OCI-LY7 (cell line): ENCODE measurements around the gene FREY1. TPM values are rescaled to one million over a fixed set of nuclear protein-coding genes. Genes with fewer than 3 reads are reported as not detected.

Source experiments
- BruUV-seq: library from RNA; stranded (reverse); fragments of 400-500 nt; replicated peaks from 2 replicates; lab custom pipeline; 2021; lab: Mats Ljungman, UMichigan
- CTCF ChIA-PET: fragments of 300-600 bp; sonication (Branson Sonifier 250); formaldehyde crosslinking; loops from one replicate; lab custom pipeline; 2022; ENCODE audit warnings: antibody characterized with exemption; ENCODE audit not compliant: unreplicated experiment; lab: Charles Lee
- POLR2A ChIA-PET: fragments of 300-600 bp; sonication (Branson Sonifier 250); formaldehyde crosslinking; loops from one replicate; lab custom pipeline; 2022; ENCODE audit warnings: antibody characterized with exemption; lab: Charles Lee
- DNase-seq: peaks from one replicate; pipeline ENCODE4 v3.0.0-alpha.2; 2015; ENCODE audit warnings: low spot score
- H2AFZ ChIP-seq: fragments of 200-600 bp; sonication (generic), shearing (Covaris generic); 2 replicates; pipeline ENCODE4 v1.6.1; 2014; ENCODE audit warnings: mild to moderate bottlenecking, antibody characterized with exemption, low read length, moderate library complexity
- H3K27ac ChIP-seq: fragments of 200-600 bp; sonication (generic); 2 replicates; pipeline ENCODE4 v1.5.1; 2014; ENCODE audit warnings: mixed run types, low read depth, mild to moderate bottlenecking, moderate library complexity, low read length, inconsistent platforms; ENCODE audit not compliant: poor library complexity, severe bottlenecking
- H3K36me3 ChIP-seq: fragments of 200-600 bp; sonication (generic); 2 replicates; pipeline ENCODE4 v1.6.1; 2014; ENCODE audit warnings: mild to moderate bottlenecking, antibody characterized with exemption, low read length, moderate library complexity, mixed read lengths; ENCODE audit not compliant: insufficient read depth
- H3K4me1 ChIP-seq: fragments of 200-600 bp; sonication (generic); 2 replicates; pipeline ENCODE4 v1.5.1; 2014; ENCODE audit warnings: mild to moderate bottlenecking, low read length; ENCODE audit not compliant: insufficient read depth, poor library complexity, severe bottlenecking
- H3K4me2 ChIP-seq: fragments of 200-600 bp; sonication (generic); 2 replicates; pipeline ENCODE4 v1.6.1; 2014; ENCODE audit warnings: mild to moderate bottlenecking, low read length
- H3K4me3 ChIP-seq: fragments of 200-600 bp; sonication (generic); 2 replicates; pipeline ENCODE4 v1.5.1; 2014; ENCODE audit warnings: mild to moderate bottlenecking, low read depth, low read length; ENCODE audit not compliant: poor library complexity, severe bottlenecking
- H3K79me2 ChIP-seq: fragments of 200-600 bp; sonication (generic); 2 replicates; pipeline ENCODE4 v1.6.1; 2016; ENCODE audit warnings: low read depth, mild to moderate bottlenecking, low read length, moderate library complexity, mixed read lengths; ENCODE audit not compliant: insufficient read depth
- H3K9me2 ChIP-seq: fragments of 200-600 bp; sonication (generic); 2 replicates; pipeline ENCODE4 v1.6.1; 2016; ENCODE audit warnings: mild to moderate bottlenecking, low read length, mixed read lengths; ENCODE audit not compliant: insufficient read depth
- H3K9me3 ChIP-seq: fragments of 200-600 bp; sonication (generic); 2 replicates; pipeline ENCODE4 v1.6.1; 2014; ENCODE audit warnings: mild to moderate bottlenecking, mixed run types, low read length, mixed read lengths
- H4K20me1 ChIP-seq: fragments of 200-600 bp; sonication (generic); 2 replicates; pipeline ENCODE4 v1.6.1; 2014; ENCODE audit warnings: mild to moderate bottlenecking, antibody characterized with exemption, low read length, moderate library complexity, mixed read lengths; ENCODE audit not compliant: insufficient read depth
- EZH2phosphoT487 ChIP-seq: fragments of 200-600 bp; sonication (generic); IDR thresholded peaks from 2 replicates; pipeline ENCODE4 v1.6.1; 2018; ENCODE audit warnings: low read depth, borderline replicate concordance, mild to moderate bottlenecking, mixed run types, antibody characterized with exemption, low read length, moderate library complexity, mixed read lengths
- intact Hi-C: fragments of 100-400 bp; cut with micrococcal nuclease; formaldehyde crosslinking; loops from one replicate; pipeline ENCODE4 v1.10.0; 2022; ENCODE audit not compliant: unreplicated experiment
- total RNA-seq, 2 experiments: library from RNA; depleted of rRNA in 1 of 2; stranded (reverse); fragments of >200 nt in 1 of 2; shearing (Covaris generic) in 1 of 2; gene quantifications; 2 replicates each; pipeline ENCODE4 v1.2.3, GENCODE V29; 2014 to 2022
- TF ChIP-seq, protein P1 (sequence below): fragments of 200-600 bp; sonication (generic); conservative IDR thresholded peaks from 2 replicates; pipeline ENCODE4 v1.5.1; 2014; ENCODE audit warnings: mild to moderate bottlenecking, antibody characterized with exemption, low read length, moderate library complexity, mixed read lengths

Gene FREY1
- total RNA-seq, 2 experiments from 2014 or later: 3.3 to 3.7 TPM

- intact Hi-C loops: no loop called here
- Histone ChIP-seq H3K79me2 (peaks cover 16% of the 10 kb centered on the region), H4K20me1 (no peaks in the 10 kb centered on the region), H3K9me3 (no peaks in the 10 kb centered on the region), H3K27ac (no peak overlapping the region), H3K36me3 (peaks cover 4% of the 10 kb centered on the region; the same call in 1 of the 2 replicates), H3K4me1 (peaks cover 55% of the 10 kb centered on the region), H3K4me3 (no peak overlapping the region), H2AFZ (no peak overlapping the region), H3K4me2 (no peak overlapping the region), H3K9me2 (no peaks in the 10 kb centered on the region)
- CTCF ChIA-PET: no interaction called here
- POLR2A ChIA-PET: interaction anchor here (4.5 kb wide), 1 partner anchor 10 kb away, joined by 33 read pairs; no protein-coding TSS in a partner anchor
- DNase-seq: no peak
- BruUV-seq: no TSS peak
- TF ChIP-seq, protein P1, sequence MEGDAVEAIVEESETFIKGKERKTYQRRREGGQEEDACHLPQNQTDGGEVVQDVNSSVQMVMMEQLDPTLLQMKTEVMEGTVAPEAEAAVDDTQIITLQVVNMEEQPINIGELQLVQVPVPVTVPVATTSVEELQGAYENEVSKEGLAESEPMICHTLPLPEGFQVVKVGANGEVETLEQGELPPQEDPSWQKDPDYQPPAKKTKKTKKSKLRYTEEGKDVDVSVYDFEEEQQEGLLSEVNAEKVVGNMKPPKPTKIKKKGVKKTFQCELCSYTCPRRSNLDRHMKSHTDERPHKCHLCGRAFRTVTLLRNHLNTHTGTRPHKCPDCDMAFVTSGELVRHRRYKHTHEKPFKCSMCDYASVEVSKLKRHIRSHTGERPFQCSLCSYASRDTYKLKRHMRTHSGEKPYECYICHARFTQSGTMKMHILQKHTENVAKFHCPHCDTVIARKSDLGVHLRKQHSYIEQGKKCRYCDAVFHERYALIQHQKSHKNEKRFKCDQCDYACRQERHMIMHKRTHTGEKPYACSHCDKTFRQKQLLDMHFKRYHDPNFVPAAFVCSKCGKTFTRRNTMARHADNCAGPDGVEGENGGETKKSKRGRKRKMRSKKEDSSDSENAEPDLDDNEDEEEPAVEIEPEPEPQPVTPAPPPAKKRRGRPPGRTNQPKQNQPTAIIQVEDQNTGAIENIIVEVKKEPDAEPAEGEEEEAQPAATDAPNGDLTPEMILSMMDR: no peak
Observed at GRCh38 chr11:45920531-45921477, 13.7 kb upstream of the FREY1 start.

DNA sequence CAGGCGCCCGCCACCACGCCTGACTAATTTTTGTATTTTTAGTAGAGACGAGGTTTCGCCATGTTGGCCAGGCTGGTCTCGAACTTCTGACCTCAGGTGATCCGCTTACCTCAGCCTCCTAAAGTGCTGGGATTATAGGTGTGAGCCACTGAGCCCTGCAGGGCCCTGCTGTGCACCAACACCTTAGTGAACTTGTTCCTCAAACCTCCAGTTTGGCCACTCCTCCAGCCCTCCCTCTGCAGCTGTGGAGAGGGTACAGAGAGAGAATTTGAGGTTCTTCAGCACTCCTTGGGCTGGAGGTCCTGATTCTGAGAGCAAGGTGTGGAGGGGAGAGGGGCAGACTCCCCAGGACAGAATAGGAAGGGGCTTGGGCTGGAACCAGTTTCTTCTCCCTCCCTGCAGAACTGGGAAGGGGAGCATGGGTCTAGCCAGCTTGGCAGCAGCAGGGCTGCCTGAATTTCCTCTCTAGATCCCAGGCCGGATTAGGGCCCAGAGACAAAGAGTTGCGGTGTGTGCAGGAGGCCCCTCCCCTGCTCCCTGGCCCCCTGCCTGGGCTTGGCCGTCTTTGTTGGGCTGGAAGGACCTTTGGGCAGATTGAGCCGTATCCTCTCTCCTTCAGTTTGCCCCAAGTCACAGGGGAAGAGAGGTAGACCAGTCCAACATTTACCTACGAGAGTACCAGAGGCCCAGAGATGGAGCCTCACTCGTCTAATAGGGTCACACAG, 12.9 kb upstream of the FREY1 start:
- CTCF ChIA-PET: no interaction called here

More for the DNA sequence above, 12.9 kb upstream of the FREY1 start:
- H2AFZ ChIP-seq: no peak overlapping the region; the same call in 1 of the 2 replicates
- H4K20me1 ChIP-seq: no peaks in the 10 kb centered on the region
- no peak for TF ChIP-seq EZH2phosphoT487
- TF ChIP-seq, protein P1: no peak
- intact Hi-C loops: loop anchor here (5.0 kb wide), 1 partner anchor 197 kb away; no protein-coding TSS in a partner anchor
- peaks cover 16% of the 10 kb centered on the region for H3K79me2 ChIP-seq
- BruUV-seq: no TSS peak
- H3K36me3 ChIP-seq: peaks cover 9% of the 10 kb centered on the region; the same call in 1 of the 2 replicates
- no peak for DNase-seq
- H3K9me3 ChIP-seq: no peaks in the 10 kb centered on the region
- no peak overlapping the region for H3K4me3 ChIP-seq
- no peak overlapping the region for H3K27ac ChIP-seq
- POLR2A ChIA-PET: interaction anchor here (0.6 to 4.5 kb wide), 3 partner anchors 11 to 440 kb away, joined by 3 to 33 read pairs (median 6); no protein-coding TSS in a partner anchor
- H3K4me1 ChIP-seq: peaks cover 56% of the 10 kb centered on the region
- no peak overlapping the region for H3K4me2 ChIP-seq
- H3K9me2 ChIP-seq: no peaks in the 10 kb centered on the region
